Heart right ventricle (tissue), 16 donors: ENCODE results near the gene MAPRE2. TPM values are rescaled to one million over a fixed set of nuclear protein-coding genes. Genes with fewer than 3 reads are reported as not detected.

Source experiments
- ATAC-seq, 8 donors: fragments of 200-7000 bp; cut with Tn5 transposase; one replicate each; pipeline ENCODE4 v1.9.1; 2020; ENCODE audit warnings: mild to moderate bottlenecking in 8 of 8, moderate library complexity in 8 of 8, moderate number of reproducible peaks in 1 of 8
- DNase-seq, 2 donors: peaks; one replicate each; pipeline ENCODE4 v3.0.0-alpha.2; 2020
- H3K27ac ChIP-seq, 10 donors: fragments of 200-600 bp; sonication (generic) in 2 of 10; one replicate each; pipeline versions ENCODE4 v1.5.0 to v1.8.0; 2020 to 2022; ENCODE audit warnings: mild to moderate bottlenecking in 3 of 10
- H3K27me3 ChIP-seq, 7 donors: fragments of 200-600 bp; one replicate each; pipeline ENCODE4 v1.8.0; 2021 to 2022; ENCODE audit warnings: mild to moderate bottlenecking in 2 of 7
- H3K36me3 ChIP-seq, 9 donors: fragments of 200-600 bp; sonication (generic) in 1 of 9; one replicate each; pipeline versions ENCODE4 v1.5.0 to v1.8.0; 2020 to 2022; ENCODE audit warnings: mild to moderate bottlenecking in 2 of 9
- H3K4me1 ChIP-seq, 9 donors: fragments of 200-600 bp; sonication (generic) in 1 of 9; one replicate each; pipeline versions ENCODE4 v1.5.0 to v1.8.0; 2020 to 2022; ENCODE audit warnings: mild to moderate bottlenecking in 4 of 9
- H3K4me3 ChIP-seq, 10 donors: fragments of 200-600 bp; sonication (generic) in 2 of 10; one replicate each; pipeline versions ENCODE4 v1.5.0 to v1.8.0; 2020 to 2022; ENCODE audit warnings: mild to moderate bottlenecking in 7 of 10, moderate library complexity in 2 of 10
- H3K9me3 ChIP-seq, 11 donors: fragments of 200-600 bp in 10 of 11; sonication (generic) in 2 of 11; one replicate each; pipeline versions ENCODE4 v1.5.0 to v1.8.0; 2013 to 2022; ENCODE audit warnings: mild to moderate bottlenecking in 2 of 11, control low read depth in 1 of 11, moderate library complexity in 1 of 11
- CTCF ChIP-seq, 9 donors: fragments of 200-600 bp; sonication (generic) in 2 of 9; IDR thresholded peaks; one replicate each; pipeline versions ENCODE4 v1.5.0 to v1.8.0; 2021 to 2022; ENCODE audit warnings: antibody characterized with exemption in 9 of 9, mild to moderate bottlenecking in 5 of 9, moderate library complexity in 1 of 9
- WGBS, 2 donors: extraction: QIAGEN DNeasy Blood & Tissue Kit; methylation state at CpG; one replicate each; pipeline ENCODE4 v1.1.7; 2013; ENCODE audit warnings: inconsistent platforms in 1 of 2; 5-methylcytosine and 5-hydroxymethylcytosine counted together
- intact Hi-C, 10 donors: fragments of 100-400 bp; cut with DNase I; formaldehyde crosslinking; loops; one replicate each; pipeline versions ENCODE4 v1.11.1 to v1.14.2; 2022
- polyA plus RNA-seq, 2 donors: library from polyadenylated mRNA; stranded (reverse); fragments of 200-250 nt; gene quantifications; one replicate each; pipeline ENCODE4 v1.2.3, GENCODE V29; 2013
- total RNA-seq, 10 donors: library from RNA; stranded (reverse); fragmentation: NEBNext Ultra II Directional in 3 of 10; extraction: Animal tissue kit (Norgen Biotek cat#: 25700) in 3 of 10; gene quantifications; one replicate each; pipeline versions ENCODE4 v1.2.1 to v1.2.4, GENCODE V29; 2021 to 2023
- donor health status: Arrhythmogenic right ventricular cardiomyopathy.
- donor health status: ischemic (EF 13 %, LVEDD 7.1; RV severe dilation, severe dysfunction).
- donor health status: healthy with polysubstance abuse.
- donor health status: DM: no; HTN: yes; CAD: no.
- donor health status: DM: no; HTN: no; CAD: no.
- donor health status: ischemic (EF 25% LVEDD 6.9; RV normal size, moderate dysfunction).
- donor health status: ischemic (EF 25% LVEDD 5.7; RV mildly dilated, moderate dysfunction).
- donor health status: healthy.
- donor health status: DM: yes; HTN: yes; CAD: no.
- donor health status: Ischemic cardiomyopathy.
- donor health status: ischemic (EF 35%, LVEDD 5.7; RV mildly dilated, moderate dysfunction).
- donor health status: nonischemic (EF 11% LVEDD 7.7; RV severe dilation, severe dysfunction).
- donor health status: DM: yes; HTN: yes; CAD: no.
- donor health status: PGD.
- donor health status: ischemic (EF 29% LVEDD 5.4; RV normal size, mild dysfunction).
- donor health status: nonischemic (EF 23%, LVEDD 6.1; RV moderate dilation, normal function).

MAPRE2 gene
- total and polyA plus RNA-seq, 12 donors: 31.7 to 211 (median 130) TPM

- intact Hi-C loops: no loop called here
- peaks cover 0 to 8% (median 0%) of the 10 kb centered on the region in 9 donors for H3K4me1 ChIP-seq
- H3K36me3 ChIP-seq: no peaks in the 10 kb centered on the region
- no peak for TF ChIP-seq CTCF (IDR thresholded peaks at IDR 0.05)
- peaks cover 0 to 3% (median 0%) of the 10 kb centered on the region in 11 donors for H3K9me3 ChIP-seq
- ATAC-seq (no peak), DNase-seq (no peak)
- no peaks in the 10 kb centered on the region for H3K27me3 ChIP-seq
- no peak overlapping the region for H3K4me3 ChIP-seq
- H3K27ac ChIP-seq: no peak overlapping the region
- WGBS, 2 donors: 95 to 96% methylated on average over 6 of the region's 6 CpGs
Measured at GRCh38 chr18:35182151-35182550, 140.9 kb downstream of the MAPRE2 start.

DNA sequence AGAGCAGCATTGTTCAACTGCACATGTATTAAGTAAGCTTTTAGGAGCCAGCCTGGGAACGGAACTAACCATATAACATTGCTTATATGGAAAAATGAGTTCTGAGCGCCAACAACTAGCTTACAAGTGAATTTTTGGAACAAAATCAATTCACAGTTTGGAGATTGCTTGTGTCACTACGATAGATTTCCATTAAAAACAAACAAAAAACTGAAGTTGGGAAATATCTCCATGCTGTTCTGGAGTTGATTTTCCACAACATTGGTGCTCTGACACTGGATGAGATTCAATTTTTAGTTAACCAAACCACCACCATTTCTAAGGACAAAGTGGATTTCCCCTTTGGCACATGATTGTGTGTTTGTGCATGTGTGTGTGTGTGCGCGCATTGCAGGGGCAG lies 142.7 kb downstream of the MAPRE2 start:
- no peak for DNase-seq
- WGBS, 2 donors: 86 to 88% methylated on average over 5 of the region's 5 CpGs
- no peak for ATAC-seq
- Histone ChIP-seq H3K9me3 (no peaks in the 10 kb centered on the region), H3K27ac (no peak overlapping the region), H3K4me1 (peaks cover 0 to 8% (median 0%) of the 10 kb centered on the region in 9 donors), H3K4me3 (no peak overlapping the region), H3K36me3 (no peaks in the 10 kb centered on the region), H3K27me3 (no peaks in the 10 kb centered on the region)
- TF ChIP-seq CTCF (IDR thresholded peaks at IDR 0.05): no peak
- intact Hi-C loops: no loop called here

DNA sequence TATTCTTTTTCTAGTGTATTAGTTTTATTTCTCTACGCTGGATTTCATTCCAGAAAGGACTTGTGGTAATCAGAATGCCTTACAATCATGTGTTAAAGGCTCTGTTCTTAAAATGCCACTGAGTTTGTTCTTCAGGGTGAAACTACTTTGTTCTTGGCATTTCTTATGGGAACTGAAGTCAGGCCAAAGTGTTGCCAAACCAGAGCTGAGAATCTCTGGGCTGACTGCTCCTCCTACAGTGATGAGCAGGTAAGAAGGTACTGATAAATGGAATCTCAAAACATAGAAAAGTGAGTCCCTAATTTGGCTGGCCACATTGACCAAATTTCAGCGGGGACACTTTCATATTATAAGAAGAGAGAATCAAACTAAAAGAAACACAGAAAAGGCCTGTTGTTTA lies 144.6 kb downstream of the MAPRE2 start:
- ATAC-seq (no peak), DNase-seq (no peak)
- H3K36me3 ChIP-seq: no peaks in the 10 kb centered on the region
- H3K4me1 ChIP-seq: peaks cover 0 to 1% (median 0%) of the 10 kb centered on the region in 9 donors
- no peaks in the 10 kb centered on the region for H3K9me3 ChIP-seq
- 91 to 96% methylated on average over 2 of the region's 2 CpGs for WGBS, 2 donors
- intact Hi-C loops: no loop called here
- no peak overlapping the region for H3K4me3 ChIP-seq
- no peak for TF ChIP-seq CTCF (IDR thresholded peaks at IDR 0.05)
- H3K27me3 ChIP-seq: no peaks in the 10 kb centered on the region
- peak overlapping the region in 1 of 10 donors; percentile 6 for H3K27ac ChIP-seq

DNA sequence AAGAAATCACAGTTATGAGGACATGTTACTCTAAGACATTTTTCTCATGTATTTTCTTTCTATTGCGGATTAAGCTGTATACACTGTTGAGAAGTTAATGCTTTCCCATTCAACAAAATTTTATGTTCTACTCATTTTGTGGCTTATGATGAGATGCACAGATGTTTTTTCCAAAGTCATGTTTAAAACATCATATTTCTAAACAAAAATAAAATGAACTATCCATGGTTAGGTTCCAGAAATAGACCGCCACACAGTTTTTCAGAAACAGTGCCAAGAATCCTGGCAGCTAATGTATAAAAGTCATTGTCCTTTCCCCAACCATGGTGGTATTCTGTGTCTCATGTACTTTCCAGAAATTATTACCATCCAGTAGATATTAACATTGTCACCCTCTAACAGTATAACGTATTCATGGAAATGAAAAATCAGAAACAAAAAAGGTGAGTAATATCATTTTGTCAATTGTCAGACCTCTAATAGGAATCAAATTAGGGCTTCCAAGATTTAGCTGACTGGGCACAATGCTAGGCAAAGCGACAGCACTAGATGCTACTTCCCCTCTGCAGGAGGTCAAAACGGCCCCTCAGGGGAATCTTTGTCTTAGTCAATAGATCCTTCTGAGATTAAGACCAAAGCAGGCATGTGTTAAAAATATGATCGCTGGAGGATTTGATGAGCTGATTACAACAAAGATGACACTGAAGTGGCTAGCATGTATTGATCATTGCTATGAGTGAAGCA lies 145.2 kb downstream of the MAPRE2 start:
- no peaks in the 10 kb centered on the region for H3K4me1 ChIP-seq
- TF ChIP-seq CTCF (IDR thresholded peaks at IDR 0.05): no peak
- H3K4me3 ChIP-seq: no peak overlapping the region
- H3K36me3 ChIP-seq: no peaks in the 10 kb centered on the region
- intact Hi-C loops: no loop called here
- H3K9me3 ChIP-seq: no peaks in the 10 kb centered on the region
- ATAC-seq (no peak), DNase-seq (no peak)
- WGBS, 2 donors: 61 to 73% methylated on average over 6 of the region's 6 CpGs
- H3K27ac ChIP-seq: no peak overlapping the region
- H3K27me3 ChIP-seq: no peaks in the 10 kb centered on the region
